SU-DHL-6 (cell line): ENCODE measurements around the gene LKAAEAR1.

Experiments
- H2AFZ ChIP-seq: fragments of 200-600 bp; sonication (generic); 2 replicates; pipeline ENCODE4 v1.6.1; 2014; ENCODE audit warnings: low read depth, mild to moderate bottlenecking, moderate library complexity, mixed read lengths, antibody characterized with exemption, low read length; ENCODE audit not compliant: severe bottlenecking
- H3F3A ChIP-seq: fragments of 200-600 bp; shearing (Covaris generic); 2 replicates; pipeline ENCODE4 v1.6.0; 2016; ENCODE audit warnings: antibody characterized with exemption, mild to moderate bottlenecking; ENCODE audit not compliant: insufficient read depth
- H3K27ac ChIP-seq: fragments of 200-600 bp; sonication (generic); 2 replicates; pipeline ENCODE4 v1.5.1; 2016; ENCODE audit warnings: low read depth, mild to moderate bottlenecking, low read length, moderate library complexity, mixed read lengths
- H3K27me3 ChIP-seq: fragments of 200-600 bp; sonication (generic), shearing (Covaris generic); 2 replicates; pipeline ENCODE4 v1.6.0; 2014; ENCODE audit warnings: mild to moderate bottlenecking, low read length
- H3K36me3 ChIP-seq: fragments of 200-600 bp; sonication (generic); 2 replicates; pipeline ENCODE4 v1.6.1; 2014; ENCODE audit warnings: mild to moderate bottlenecking, low read length, mixed read lengths
- H3K4me2 ChIP-seq: fragments of 300-600, 200-600 bp; shearing (Covaris generic), sonication (generic); 2 replicates; pipeline ENCODE4 v1.6.0; 2014; ENCODE audit warnings: low read length, low read depth, mild to moderate bottlenecking; ENCODE audit not compliant: poor library complexity, severe bottlenecking
- H3K4me3 ChIP-seq: fragments of 200-600 bp; sonication (generic); 2 replicates; pipeline ENCODE4 v1.5.1; 2014; ENCODE audit warnings: antibody characterized with exemption, low read length, mild to moderate bottlenecking, mixed read lengths; ENCODE audit not compliant: insufficient read depth, poor library complexity, severe bottlenecking
- H3K79me2 ChIP-seq: fragments of 200-600 bp; sonication (generic); 2 replicates; pipeline ENCODE4 v1.6.1; 2014; ENCODE audit warnings: mild to moderate bottlenecking, low read length, moderate library complexity; ENCODE audit not compliant: insufficient read depth
- H3K9ac ChIP-seq: fragments of 200-600 bp; sonication (generic); 2 replicates; pipeline ENCODE4 v1.7.0; 2014; ENCODE audit warnings: mild to moderate bottlenecking, low read length
- H3K9me2 ChIP-seq: fragments of 200-600 bp; sonication (generic); replicated peaks from 2 replicates; pipeline ENCODE4 v1.6.1; 2014; ENCODE audit warnings: low read length; ENCODE audit not compliant: insufficient read depth
- H3K9me3 ChIP-seq: fragments of 200-600 bp; sonication (generic); 2 replicates; pipeline ENCODE4 v1.6.1; 2014; ENCODE audit warnings: low read length, mixed read lengths; ENCODE audit not compliant: insufficient read depth
- H4K20me1 ChIP-seq: fragments of 200-600 bp; sonication (generic); 2 replicates; pipeline ENCODE4 v1.6.1; 2014; ENCODE audit warnings: low read depth, mild to moderate bottlenecking, antibody characterized with exemption, low read length, moderate library complexity, mixed read lengths
- EZH2phosphoT487 ChIP-seq: fragments of 200-600 bp; sonication (generic), shearing (Covaris generic); conservative IDR thresholded peaks from 2 replicates; pipeline ENCODE4 v1.6.1; 2018; ENCODE audit warnings: mild to moderate bottlenecking, antibody characterized with exemption, low read length, moderate library complexity, mixed read lengths
- TF ChIP-seq, protein P1 (sequence below): fragments of 200-600 bp; sonication (generic); IDR thresholded peaks from one replicate; pipeline ENCODE4 v1.5.1; 2017; ENCODE audit warnings: antibody characterized with exemption, mild to moderate bottlenecking, low read length, moderate library complexity; ENCODE audit not compliant: insufficient read depth, poor library complexity, severe bottlenecking

Gene LKAAEAR1

DNA sequence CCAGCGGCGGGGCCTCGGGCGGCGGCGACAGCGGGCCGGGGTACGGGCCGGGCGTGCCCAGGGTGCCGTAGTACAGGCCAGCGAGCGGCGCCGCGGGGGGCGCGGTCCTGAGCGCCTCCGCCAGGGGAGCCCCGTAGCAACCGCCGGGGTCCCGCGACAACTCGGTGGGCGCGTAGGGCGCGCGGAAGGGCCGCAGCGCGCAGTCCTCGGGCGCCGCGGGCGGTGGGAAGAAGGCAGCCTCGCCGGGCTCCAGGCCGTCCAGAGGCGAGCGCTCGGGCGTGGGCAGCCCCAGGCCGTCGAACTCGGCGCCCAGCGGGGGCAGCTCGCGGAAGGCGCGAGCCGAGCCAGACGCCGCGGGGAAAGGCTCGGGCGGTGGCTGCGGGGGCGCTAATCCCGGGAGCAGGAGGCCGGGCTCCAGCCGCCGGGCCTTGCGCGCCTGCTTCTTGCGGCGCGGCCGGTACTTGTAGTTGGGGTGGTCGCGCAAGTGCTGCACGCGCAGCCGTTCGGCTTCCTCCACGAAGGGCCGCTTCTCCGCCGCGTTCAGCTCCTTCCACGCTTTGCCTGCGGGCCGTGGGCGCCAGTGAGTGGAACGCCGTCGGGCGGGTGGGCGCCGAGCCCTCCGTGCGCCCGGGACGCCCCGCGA lies 35.7 kb downstream of the LKAAEAR1 start:
- H3K9ac ChIP-seq, result no peak overlapping the region
- peaks cover 7% of the 10 kb centered on the region for H3F3A ChIP-seq
- no peak overlapping the region for H3K4me2 ChIP-seq

DNA sequence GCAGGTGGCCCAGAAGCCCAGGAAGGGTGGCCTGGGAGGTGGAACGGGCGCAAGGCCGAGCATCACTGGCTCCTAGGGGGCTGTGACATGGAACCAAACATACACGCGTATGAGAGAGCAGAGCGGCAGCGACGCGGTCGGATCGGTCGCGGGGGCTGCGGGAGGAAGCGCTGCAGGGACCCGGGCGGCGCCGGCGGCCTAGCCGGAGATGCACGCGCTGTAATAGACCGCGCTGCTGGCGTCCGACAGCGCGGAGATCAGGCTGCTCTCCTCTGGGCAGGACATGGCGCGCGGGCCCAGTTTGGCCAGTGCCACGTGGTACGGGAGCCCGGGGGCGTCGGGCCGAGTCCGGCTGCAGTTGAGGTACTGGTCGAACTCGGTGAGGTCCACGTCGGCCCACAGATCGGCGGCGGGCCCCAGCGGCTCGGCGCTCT lies 36.2 kb downstream of the LKAAEAR1 start:
- Histone ChIP-seq H4K20me1 (no peaks in the 10 kb centered on the region), H3K4me2 (no peak overlapping the region), H3K79me2 (no peaks in the 10 kb centered on the region), H3K27me3 (no peaks in the 10 kb centered on the region), H2AFZ (no peak overlapping the region), H3K27ac (no peak overlapping the region), H3F3A (peaks cover 9% of the 10 kb centered on the region), H3K36me3 (no peaks in the 10 kb centered on the region), H3K4me3 (no peak overlapping the region), H3K9me3 (no peaks in the 10 kb centered on the region), H3K9me2 (no peaks in the 10 kb centered on the region), H3K9ac (no peak overlapping the region)
- no peak for TF ChIP-seq EZH2phosphoT487
- TF ChIP-seq, protein P1, sequence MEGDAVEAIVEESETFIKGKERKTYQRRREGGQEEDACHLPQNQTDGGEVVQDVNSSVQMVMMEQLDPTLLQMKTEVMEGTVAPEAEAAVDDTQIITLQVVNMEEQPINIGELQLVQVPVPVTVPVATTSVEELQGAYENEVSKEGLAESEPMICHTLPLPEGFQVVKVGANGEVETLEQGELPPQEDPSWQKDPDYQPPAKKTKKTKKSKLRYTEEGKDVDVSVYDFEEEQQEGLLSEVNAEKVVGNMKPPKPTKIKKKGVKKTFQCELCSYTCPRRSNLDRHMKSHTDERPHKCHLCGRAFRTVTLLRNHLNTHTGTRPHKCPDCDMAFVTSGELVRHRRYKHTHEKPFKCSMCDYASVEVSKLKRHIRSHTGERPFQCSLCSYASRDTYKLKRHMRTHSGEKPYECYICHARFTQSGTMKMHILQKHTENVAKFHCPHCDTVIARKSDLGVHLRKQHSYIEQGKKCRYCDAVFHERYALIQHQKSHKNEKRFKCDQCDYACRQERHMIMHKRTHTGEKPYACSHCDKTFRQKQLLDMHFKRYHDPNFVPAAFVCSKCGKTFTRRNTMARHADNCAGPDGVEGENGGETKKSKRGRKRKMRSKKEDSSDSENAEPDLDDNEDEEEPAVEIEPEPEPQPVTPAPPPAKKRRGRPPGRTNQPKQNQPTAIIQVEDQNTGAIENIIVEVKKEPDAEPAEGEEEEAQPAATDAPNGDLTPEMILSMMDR, result no peak

More for the DNA sequence above, 35.7 kb downstream of the LKAAEAR1 start:
- H3K9me3 ChIP-seq, result no peaks in the 10 kb centered on the region
- H2AFZ ChIP-seq, result no peak overlapping the region
- H3K4me3 ChIP-seq, result no peak overlapping the region
- no peaks in the 10 kb centered on the region for H3K27me3 ChIP-seq
- H3K36me3 ChIP-seq, result no peaks in the 10 kb centered on the region
- no peaks in the 10 kb centered on the region for H4K20me1 ChIP-seq
- no peak overlapping the region for H3K27ac ChIP-seq
- TF ChIP-seq, protein P1, result no peak
- no peak for TF ChIP-seq EZH2phosphoT487
- H3K9me2 ChIP-seq, result no peaks in the 10 kb centered on the region
- no peaks in the 10 kb centered on the region for H3K79me2 ChIP-seq

DNA sequence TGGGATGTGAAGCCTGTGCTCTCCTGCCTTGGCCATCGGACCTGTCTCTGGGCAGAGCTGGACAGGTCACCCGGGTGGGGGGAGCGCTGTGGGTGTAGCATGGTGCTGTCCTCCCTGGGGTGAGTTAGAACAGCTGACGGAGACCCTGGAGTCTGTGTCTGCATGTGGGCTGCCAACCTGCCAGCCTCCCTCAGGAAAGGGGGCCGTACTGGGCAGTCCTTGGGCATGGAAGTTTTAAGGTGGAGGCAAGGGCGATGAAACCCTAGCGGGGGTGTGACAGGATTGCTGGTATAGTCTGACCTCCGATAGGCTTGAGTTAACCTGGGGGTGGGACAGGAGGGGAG lies 37.2 kb downstream of the LKAAEAR1 start:
- Histone ChIP-seq H2AFZ (no peak overlapping the region), H4K20me1 (no peaks in the 10 kb centered on the region), H3K36me3 (no peaks in the 10 kb centered on the region), H3K4me2 (no peak overlapping the region), H3K9me3 (no peaks in the 10 kb centered on the region), H3K79me2 (no peaks in the 10 kb centered on the region), H3K27me3 (no peaks in the 10 kb centered on the region), H3K9ac (no peak overlapping the region), H3F3A (peaks cover 9% of the 10 kb centered on the region), H3K27ac (no peak overlapping the region), H3K4me3 (no peak overlapping the region), H3K9me2 (no peaks in the 10 kb centered on the region)
- TF ChIP-seq, protein P1, result no peak
- no peak for TF ChIP-seq EZH2phosphoT487
